NB4 (cell line): Measurements from ENCODE around the gene TMEM140.

Experiments
- MAX ChIP-seq: IDR thresholded peaks from 2 replicates; pipeline ENCODE4 v1.6.1; 2011; ENCODE audit warnings: low read depth, low read length
- POLR2A ChIP-seq: IDR thresholded peaks from 2 replicates; pipeline ENCODE4 v1.6.1; 2011; ENCODE audit warnings: mild to moderate bottlenecking; ENCODE audit not compliant: insufficient read length; ENCODE audit errors: extremely low read depth
- TF ChIP-seq, protein P1 (sequence below): IDR thresholded peaks from one replicate; pipeline ENCODE4 v1.5.1; 2012; ENCODE audit warnings: low read depth, low read length

GRCh38 chr7:135210888-135211178 lies 63.0 kb downstream of the TMEM140 start:
- TF ChIP-seq POLR2A (no peak), MAX (no peak)
- TF ChIP-seq, protein P1, sequence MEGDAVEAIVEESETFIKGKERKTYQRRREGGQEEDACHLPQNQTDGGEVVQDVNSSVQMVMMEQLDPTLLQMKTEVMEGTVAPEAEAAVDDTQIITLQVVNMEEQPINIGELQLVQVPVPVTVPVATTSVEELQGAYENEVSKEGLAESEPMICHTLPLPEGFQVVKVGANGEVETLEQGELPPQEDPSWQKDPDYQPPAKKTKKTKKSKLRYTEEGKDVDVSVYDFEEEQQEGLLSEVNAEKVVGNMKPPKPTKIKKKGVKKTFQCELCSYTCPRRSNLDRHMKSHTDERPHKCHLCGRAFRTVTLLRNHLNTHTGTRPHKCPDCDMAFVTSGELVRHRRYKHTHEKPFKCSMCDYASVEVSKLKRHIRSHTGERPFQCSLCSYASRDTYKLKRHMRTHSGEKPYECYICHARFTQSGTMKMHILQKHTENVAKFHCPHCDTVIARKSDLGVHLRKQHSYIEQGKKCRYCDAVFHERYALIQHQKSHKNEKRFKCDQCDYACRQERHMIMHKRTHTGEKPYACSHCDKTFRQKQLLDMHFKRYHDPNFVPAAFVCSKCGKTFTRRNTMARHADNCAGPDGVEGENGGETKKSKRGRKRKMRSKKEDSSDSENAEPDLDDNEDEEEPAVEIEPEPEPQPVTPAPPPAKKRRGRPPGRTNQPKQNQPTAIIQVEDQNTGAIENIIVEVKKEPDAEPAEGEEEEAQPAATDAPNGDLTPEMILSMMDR: no peak
